Endothelial cell of umbilical vein (primary cell): Measurements from ENCODE around the gene SMARCA2. TPM values are rescaled to one million over a fixed set of nuclear protein-coding genes. Genes with fewer than 3 reads are reported as not detected.

Source experiments
- BruUV-seq: library from RNA; stranded (reverse); fragments of 400-500 nt; replicated peaks from 2 replicates; lab custom pipeline; 2021; lab: Mats Ljungman, UMichigan
- CTCF ChIA-PET: fragments of 300-600, 350-600 bp; sonication (Branson Sonifier 250); formaldehyde crosslinking; loops from one replicate; lab custom pipeline; 2021; ENCODE audit warnings: antibody characterized with exemption, inconsistent platforms; lab: Charles Lee
- POLR2A ChIA-PET: fragments of 300-600, 350-600 bp; sonication (Branson Sonifier 250); formaldehyde crosslinking; loops from one replicate; lab custom pipeline; 2021; ENCODE audit warnings: antibody characterized with exemption, inconsistent platforms; lab: Charles Lee
- DNase-seq: peaks from one replicate; pipeline ENCODE4 v3.0.0-alpha.2; 2011; ENCODE audit warnings: low read depth, low spot score
- FAIRE-seq: peaks from 2 replicates; lab custom pipeline; 2011; peaks lifted over from hg19 to GRCh38; lab: Jason Lieb, UNC
- H2AFZ ChIP-seq: 2 replicates; pipeline ENCODE4 v1.6.0; 2012; ENCODE audit warnings: low read depth, low read length, control low read depth, inconsistent platforms
- H3K27ac ChIP-seq: 2 replicates; pipeline ENCODE4 v1.5.1; 2011; ENCODE audit warnings: low read depth, mild to moderate bottlenecking, control low read depth, low read length, moderate library complexity; ENCODE audit not compliant: insufficient read depth
- H3K27me3 ChIP-seq, 2 experiments: 2 replicates each; pipeline versions ENCODE4 v1.6.0 to v1.6.1; 2011; ENCODE audit warnings: low read length in 2 of 2, mixed read lengths in 1 of 2; ENCODE audit not compliant: control insufficient read depth in 2 of 2, insufficient read depth in 2 of 2
- H3K36me3 ChIP-seq, 2 experiments: 2 replicates in 1 of 2; 3 replicates in 1 of 2; pipeline ENCODE4 v1.5.1; 2011; ENCODE audit warnings: low read length in 2 of 2, mild to moderate bottlenecking in 1 of 2, moderate library complexity in 1 of 2; ENCODE audit not compliant: control insufficient read depth in 2 of 2, insufficient read depth in 2 of 2; ENCODE audit errors: extremely low read depth in 1 of 2
- H3K4me1 ChIP-seq: 3 replicates; pipeline ENCODE4 v1.5.1; 2011; ENCODE audit warnings: mild to moderate bottlenecking, low read length; ENCODE audit not compliant: control insufficient read depth, insufficient read depth; ENCODE audit errors: extremely low read depth
- H3K4me2 ChIP-seq: 2 replicates; pipeline ENCODE4 v1.6.1; 2011; ENCODE audit warnings: low read length, control low read depth, mixed read lengths; ENCODE audit not compliant: insufficient read depth
- H3K4me3 ChIP-seq, 3 experiments: fragments of 200-600 bp in 1 of 3; sonication (generic), shearing (Covaris generic) in 1 of 3; replicated peaks in 1 of 3; 2 replicates each; pipeline ENCODE4 v1.5.1; 2011 to 2016; ENCODE audit warnings: control low read depth in 3 of 3, low read length in 3 of 3, mild to moderate bottlenecking in 2 of 3, inconsistent platforms in 1 of 3, low read depth in 1 of 3, moderate library complexity in 1 of 3; ENCODE audit not compliant: insufficient read depth in 1 of 3
- H3K79me2 ChIP-seq: 2 replicates; pipeline ENCODE4 v1.6.0; 2012; ENCODE audit warnings: low read length, inconsistent platforms; ENCODE audit not compliant: control insufficient read depth, insufficient read depth
- H3K9ac ChIP-seq: replicated peaks from 2 replicates; pipeline ENCODE3; 2011; ENCODE audit warnings: low read length, control low read depth; ENCODE audit not compliant: insufficient read depth; ENCODE audit errors: extremely low read depth
- H3K9me1 ChIP-seq: replicated peaks from 3 replicates; pipeline ENCODE4 v1.6.0; 2011; ENCODE audit warnings: mild to moderate bottlenecking, low read length; ENCODE audit not compliant: control insufficient read depth, insufficient read depth; ENCODE audit errors: extremely low read depth
- H3K9me3 ChIP-seq: replicated peaks from 2 replicates; pipeline ENCODE4 v1.5.1; 2012; ENCODE audit warnings: low read length, inconsistent platforms; ENCODE audit not compliant: control insufficient read depth, insufficient read depth
- H4K20me1 ChIP-seq: replicated peaks from 2 replicates; pipeline ENCODE3; 2011; ENCODE audit warnings: mild to moderate bottlenecking, low read length; ENCODE audit not compliant: control insufficient read depth, insufficient read depth; ENCODE audit errors: extremely low read depth
- CTCF ChIP-seq, 2 donors: IDR thresholded peaks; 1 replicate in 1 of 2; 2 replicates in 1 of 2; pipeline ENCODE4 v1.5.1; 2011; ENCODE audit warnings: low read length in 2 of 2, mild to moderate bottlenecking in 2 of 2, moderate library complexity in 2 of 2, control low read depth in 1 of 2, inconsistent platforms in 1 of 2, low read depth in 1 of 2; ENCODE audit not compliant: insufficient read depth in 1 of 2; ENCODE audit errors: extremely low read depth in 1 of 2
- EZH2 ChIP-seq: IDR thresholded peaks from 2 replicates; pipeline ENCODE4 v1.6.1; 2012; ENCODE audit warnings: borderline replicate concordance, low read depth, mild to moderate bottlenecking, moderate library complexity, low read length, inconsistent platforms; ENCODE audit not compliant: severe bottlenecking
- FOS ChIP-seq: IDR thresholded peaks from 2 replicates; pipeline ENCODE4 v1.6.1; 2011; ENCODE audit warnings: mild to moderate bottlenecking, low read length, moderate library complexity, borderline replicate concordance; ENCODE audit not compliant: insufficient read depth
- GATA2 ChIP-seq: IDR thresholded peaks from 2 replicates; pipeline ENCODE4 v1.7.0; 2011; ENCODE audit warnings: low read depth, mild to moderate bottlenecking, moderate library complexity, mixed read lengths, low read length; ENCODE audit not compliant: insufficient read length, insufficient read depth
- JUN ChIP-seq: IDR thresholded peaks from 2 replicates; pipeline ENCODE4 v1.6.1; 2011; ENCODE audit warnings: borderline replicate concordance, low read depth; ENCODE audit not compliant: insufficient read length, insufficient read depth
- MAX ChIP-seq: IDR thresholded peaks from 2 replicates; pipeline ENCODE4 v1.6.1; 2011; ENCODE audit not compliant: insufficient read depth, insufficient read length
- MYC ChIP-seq: IDR thresholded peaks from one replicate; pipeline ENCODE4 v1.6.1; 2011; ENCODE audit warnings: mild to moderate bottlenecking, low read depth, low read length
- POLR2A ChIP-seq: IDR thresholded peaks from 2 replicates; pipeline ENCODE4 v1.6.1; 2012; ENCODE audit warnings: low read depth, mild to moderate bottlenecking, control low read depth, low read length
- POLR2AphosphoS5 ChIP-seq: IDR thresholded peaks from 2 replicates; pipeline ENCODE4 v1.6.1; 2012; ENCODE audit warnings: low read depth, mild to moderate bottlenecking, control low read depth, low read length, moderate library complexity; ENCODE audit not compliant: insufficient read depth
- dilution Hi-C: fragments of 300-500 bp; cut with MboI; formaldehyde crosslinking; loops from one replicate; pipeline ENCODE4 v1.15.0; 2019; ENCODE audit warnings: low sequenced_read_pairs; ENCODE audit not compliant: extremely low pct_ligation_motif_present
- intact Hi-C: fragments of 100-400 bp; cut with micrococcal nuclease; formaldehyde crosslinking; loops from one replicate; pipeline ENCODE4 v1.10.0; 2022
- polyA plus RNA-seq, 4 experiments: library from polyadenylated mRNA; depleted of rRNA in 3 of 4; stranded (reverse) in 3 of 4; unstranded in 1 of 4; fragments of >200 nt; gene quantifications; 2 replicates each; pipeline versions ENCODE4 v1.2.1 to v1.2.3, GENCODE V29; 2011 to 2012; ENCODE audit warnings: missing spikeins in 1 of 4
- total RNA-seq: library from RNA; stranded (reverse); gene quantifications from 2 replicates; pipeline ENCODE4 v1.2.3, GENCODE V29; 2021

The SMARCA2 gene
- total and polyA plus RNA-seq, 2 donors (not counting 3 experiments of a cell fraction or from before 2014, with no cell fraction given): 54.5 to 79.9 TPM

GRCh38 chr9:2109069-2109650 is 94.0 kb downstream of the SMARCA2 start:
- Histone ChIP-seq H3K9me1 (no peaks in the 10 kb centered on the region), H3K79me2 (no peaks in the 10 kb centered on the region), H3K9me3 (no peaks in the 10 kb centered on the region), H3K4me2 (no peak overlapping the region), H3K36me3 (peaks cover 2 to 4% of the 10 kb centered on the region in 2 experiments), H3K4me3 (no peak overlapping the region), H3K27ac (no peak overlapping the region), H3K27me3 (no peaks in the 10 kb centered on the region), H2AFZ (no peak overlapping the region), H3K4me1 (no peaks in the 10 kb centered on the region), H3K9ac (no peak overlapping the region), H4K20me1 (no peaks in the 10 kb centered on the region)
- TF ChIP-seq POLR2AphosphoS5 (no peak), JUN (no peak), FOS (no peak), GATA2 (no peak), CTCF (IDR thresholded peaks at IDR 0.05; ENCODE audit: extremely low read depth in 1 of 2, insufficient read depth in 1 of 2, low read depth in 1 of 2, low read length in 2 of 2) (no peak), MYC (no peak), MAX (no peak), POLR2A (no peak), EZH2 (no peak)
- no peak for DNase-seq
- FAIRE-seq: no peak
- POLR2A ChIA-PET: no interaction called here
- dilution Hi-C loops (no loop called here), intact Hi-C loops (no loop called here)
- CTCF ChIA-PET: no interaction called here
- BruUV-seq: no TSS peak
